GM19328 (cell line): ENCODE data around the gene SOX5.

Experiments
- ATAC-seq: cut with Tn5 transposase; IDR thresholded peaks from one replicate; pipeline ENCODE4 v1.9.1; 2021; ENCODE audit warnings: mild to moderate bottlenecking, moderate library complexity; ENCODE audit not compliant: unreplicated experiment

The SOX5 gene

GRCh38 chr12:23699031-23699430 lies 250.4 kb downstream of the SOX5 start:
- ATAC-seq = no peak

GRCh38 chr12:23694920-23695319 lies 254.6 kb downstream of the SOX5 start:
- ATAC-seq = no peak

GRCh38 chr12:23694307-23694706 lies 255.2 kb downstream of the SOX5 start:
- ATAC-seq = no peak

DNA sequence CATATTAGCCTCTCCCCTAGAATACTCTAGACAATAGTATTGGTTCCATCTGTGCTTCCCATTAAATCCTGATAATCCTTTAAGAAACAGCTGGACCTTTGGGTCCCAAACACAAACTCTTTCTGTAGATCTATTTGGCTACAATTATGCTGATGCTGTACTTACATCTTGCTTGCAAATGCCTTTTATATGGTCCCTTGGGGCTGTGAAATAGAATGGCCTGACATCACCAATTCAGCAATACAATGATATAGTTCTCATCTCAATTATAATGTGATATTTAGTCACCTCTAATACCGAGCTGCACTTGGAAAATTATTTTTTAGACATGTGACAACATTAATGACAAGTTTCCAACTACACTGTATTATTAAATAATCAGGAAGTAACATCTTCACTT lies 261.5 kb downstream of the SOX5 start:
- ATAC-seq = no peak

GRCh38 chr12:23686095-23686494 lies 263.4 kb downstream of the SOX5 start:
- no peak for ATAC-seq

DNA sequence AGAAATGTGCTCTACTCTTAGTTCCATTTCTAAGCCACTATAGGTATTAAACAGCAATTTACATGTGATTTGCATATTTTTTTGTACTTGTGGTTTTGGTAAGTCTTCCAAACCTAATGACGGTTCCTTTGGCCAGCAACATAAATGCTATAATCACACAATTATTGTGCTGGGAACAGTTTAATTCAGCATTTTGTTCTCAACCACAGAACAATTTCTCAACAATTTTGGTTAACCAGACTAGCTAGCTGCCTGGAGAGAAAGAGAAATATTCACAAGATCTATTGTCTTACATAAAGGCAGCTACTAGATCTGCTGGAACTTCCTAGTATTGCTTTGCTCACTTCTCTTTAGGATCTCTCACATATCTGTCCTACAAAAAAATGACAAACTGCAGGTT lies 265.3 kb downstream of the SOX5 start:
- ATAC-seq = no peak

DNA sequence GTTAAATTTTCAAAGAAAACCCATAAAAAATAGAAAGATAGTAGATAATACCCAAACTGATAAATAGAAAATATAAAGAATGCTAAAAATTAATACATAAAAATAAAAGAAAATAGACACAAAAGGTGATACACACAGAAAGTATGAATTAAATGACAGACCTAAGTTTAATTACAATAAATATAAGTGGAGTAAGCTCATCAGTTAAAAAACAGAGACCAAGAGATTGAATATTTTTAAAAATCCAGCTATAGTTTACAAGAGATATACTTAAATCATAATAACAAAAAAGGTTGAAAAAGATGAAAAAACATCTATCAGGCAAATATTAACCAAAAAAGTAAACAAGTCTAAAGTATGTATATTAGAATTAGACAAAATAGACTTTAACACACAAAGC lies 268.2 kb downstream of the SOX5 start:
- no peak for ATAC-seq

DNA sequence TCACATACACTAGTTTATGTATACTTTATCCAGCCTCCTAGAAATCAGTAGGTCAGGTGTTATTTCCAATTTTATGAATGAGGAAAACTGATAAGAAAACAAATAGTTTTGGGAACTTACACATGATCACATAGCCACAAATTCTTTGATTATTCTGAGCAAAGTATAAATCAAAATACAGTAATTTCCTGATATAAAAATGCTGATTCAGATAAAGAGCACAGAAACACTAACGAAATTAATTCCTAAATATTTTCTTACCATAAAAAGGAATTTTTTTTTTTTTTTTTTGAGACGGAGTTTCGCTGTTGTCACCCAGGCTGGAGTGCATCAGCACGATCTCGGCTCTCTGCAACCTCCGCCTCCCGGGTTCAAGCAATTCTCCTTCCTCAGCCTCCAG lies 275.4 kb downstream of the SOX5 start:
- ATAC-seq = no peak

DNA sequence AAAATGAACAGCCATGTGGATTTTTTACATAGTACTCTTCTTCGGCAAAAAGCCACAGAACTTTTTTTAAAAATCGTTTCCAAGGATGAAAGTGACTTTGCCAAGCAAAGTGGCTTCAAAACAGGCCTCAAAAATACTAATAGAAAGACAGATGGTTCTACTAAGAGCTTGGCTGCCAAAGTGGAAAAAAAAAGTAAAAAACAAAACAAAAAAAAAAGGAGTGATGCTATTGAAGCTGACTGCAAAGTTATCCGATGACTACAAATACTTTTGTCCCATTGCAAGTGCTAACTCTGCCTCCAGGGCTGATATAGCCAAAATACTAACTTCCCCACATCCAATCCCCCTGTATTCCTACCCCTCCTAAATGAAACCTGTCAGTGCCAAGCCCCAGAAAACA lies 277.6 kb downstream of the SOX5 start:
- ATAC-seq = no peak

GRCh38 chr12:23670684-23671083 lies 278.8 kb downstream of the SOX5 start:
- ATAC-seq = no peak

DNA sequence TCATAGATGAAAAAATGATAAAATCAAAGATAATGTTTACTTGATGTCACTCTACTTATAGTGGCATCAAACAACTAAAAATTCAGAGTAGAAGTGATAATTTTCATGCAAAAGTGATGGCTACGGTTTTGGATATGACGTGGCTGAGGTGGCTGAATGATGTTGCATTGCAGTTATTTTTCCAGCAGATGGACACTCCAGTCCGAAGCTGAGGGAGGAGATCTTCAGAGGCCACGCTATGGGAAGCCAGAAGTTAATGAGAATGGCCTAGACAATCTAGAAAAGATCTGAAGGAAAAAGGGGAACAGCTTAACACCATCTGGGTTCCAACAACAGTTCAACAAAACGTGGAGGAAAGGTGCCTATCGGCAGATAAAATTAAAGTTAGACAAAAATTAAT lies 279.8 kb downstream of the SOX5 start:
- ATAC-seq = no peak

GRCh38 chr12:23666866-23667265 lies 282.6 kb downstream of the SOX5 start:
- no peak for ATAC-seq

GRCh38 chr12:23662966-23663365 lies 286.5 kb downstream of the SOX5 start:
- ATAC-seq = no peak

- no peak for ATAC-seq
These were observed 290.3 kb downstream of the SOX5 start for GRCh38 chr12:23659131-23659530.

- ATAC-seq = no peak
These were observed 291.9 kb downstream of the SOX5 start for GRCh38 chr12:23657598-23657997.

DNA sequence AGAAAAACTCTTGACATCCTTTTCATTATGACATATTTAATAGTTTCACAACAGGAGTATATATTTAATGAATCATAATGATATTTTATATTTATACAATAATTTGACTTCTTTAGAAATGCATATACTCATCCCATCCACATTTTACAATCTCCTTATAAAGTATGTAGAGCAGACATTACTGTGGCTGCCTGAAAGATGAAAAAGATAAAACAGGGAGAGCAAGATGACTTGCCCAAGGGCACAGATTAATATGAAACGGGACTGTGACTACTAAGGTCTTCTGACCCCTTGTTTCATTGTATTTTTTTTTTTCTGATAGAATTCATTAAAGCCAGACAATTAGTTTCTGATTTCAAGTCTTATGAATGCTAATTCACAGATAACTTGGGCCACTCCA lies 293.6 kb downstream of the SOX5 start:
- ATAC-seq = no peak

GRCh38 chr12:23655112-23655511 lies 294.4 kb downstream of the SOX5 start:
- ATAC-seq = no peak

DNA sequence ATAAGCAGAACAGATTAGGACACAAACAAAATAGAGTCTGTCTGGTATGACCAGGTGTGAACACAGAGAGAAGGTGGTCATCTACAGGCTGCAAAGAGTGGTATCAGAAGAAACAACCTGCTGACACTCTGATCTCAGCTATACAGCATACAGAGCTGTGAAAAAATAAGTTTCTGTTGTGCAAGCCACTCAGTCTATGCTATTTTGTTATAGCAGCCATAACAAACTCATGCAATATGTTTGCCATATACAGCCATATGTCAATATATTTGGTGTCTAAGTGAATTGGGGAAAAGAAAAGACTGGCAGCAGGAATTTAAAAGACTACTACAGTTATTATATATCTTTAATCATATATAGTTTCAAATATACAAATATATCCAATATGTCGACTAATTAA lies 300.9 kb downstream of the SOX5 start:
- no peak for ATAC-seq

- no peak for ATAC-seq
These were observed 308.7 kb downstream of the SOX5 start for GRCh38 chr12:23640754-23641153.

GRCh38 chr12:23634344-23634743 lies 315.1 kb downstream of the SOX5 start:
- ATAC-seq = no peak

DNA sequence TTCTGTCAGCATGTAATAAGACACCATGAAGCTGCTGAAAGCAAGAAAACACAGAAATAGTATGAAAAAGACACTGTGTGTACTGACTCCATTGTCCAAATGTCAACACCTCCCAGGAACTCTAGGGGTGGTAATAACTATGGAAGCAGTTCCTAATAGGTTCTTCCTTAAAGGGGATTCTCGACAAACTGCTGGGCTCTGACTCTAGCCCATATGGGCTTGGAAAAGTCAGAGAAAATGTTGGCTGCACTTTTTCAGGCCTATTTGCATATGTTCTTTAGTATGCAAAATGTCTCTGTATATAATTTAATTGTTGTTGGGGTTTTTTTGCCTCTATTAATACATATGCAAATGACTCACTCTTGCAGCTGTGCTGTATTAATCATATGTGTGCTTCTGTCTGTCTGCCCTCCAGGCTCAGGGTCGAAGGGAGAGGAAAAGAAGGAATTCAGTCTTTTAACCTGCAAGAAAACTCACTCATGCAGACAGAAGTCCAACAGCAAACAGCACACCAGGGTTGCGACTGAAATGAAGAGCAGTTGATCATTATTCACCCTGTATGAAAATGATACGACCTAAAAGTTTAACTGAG lies 317.6 kb downstream of the SOX5 start:
- ATAC-seq = no peak

GRCh38 chr12:23630524-23630923 lies 318.9 kb downstream of the SOX5 start:
- no peak for ATAC-seq

DNA sequence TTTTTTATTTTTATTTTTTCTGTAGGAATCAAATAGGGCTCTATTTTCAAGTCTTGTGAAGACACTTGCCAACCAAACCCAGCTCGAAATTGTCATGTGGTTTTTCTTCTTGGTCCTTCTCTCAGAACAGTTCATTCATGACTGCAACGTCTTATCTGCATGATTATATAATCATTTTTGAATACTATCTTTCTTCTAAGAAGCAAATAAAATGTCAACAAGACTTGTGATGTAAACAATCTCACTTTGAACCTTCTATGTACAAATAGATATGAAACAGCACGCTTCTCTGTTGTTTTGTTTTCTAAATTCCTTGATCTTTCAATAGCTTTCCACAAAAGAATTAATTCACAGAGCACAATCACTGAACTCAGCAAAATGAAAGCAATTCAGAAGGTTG lies 320.7 kb downstream of the SOX5 start:
- no peak for ATAC-seq

- no peak for ATAC-seq
These were observed 322.7 kb downstream of the SOX5 start for GRCh38 chr12:23626791-23627190.
